GM18858 (cell line): ENCODE measurements around the gene NLRP8.
"Not testable (repeated sequence)": the region's sequence is repeated elsewhere in the genome, so short reads cannot be mapped to it uniquely, and the experiment has no call there.

Experiments
- ATAC-seq: cut with Tn5 transposase; IDR thresholded peaks from one replicate; pipeline ENCODE4 v1.9.1; 2021; ENCODE audit not compliant: unreplicated experiment

NLRP8 gene

DNA sequence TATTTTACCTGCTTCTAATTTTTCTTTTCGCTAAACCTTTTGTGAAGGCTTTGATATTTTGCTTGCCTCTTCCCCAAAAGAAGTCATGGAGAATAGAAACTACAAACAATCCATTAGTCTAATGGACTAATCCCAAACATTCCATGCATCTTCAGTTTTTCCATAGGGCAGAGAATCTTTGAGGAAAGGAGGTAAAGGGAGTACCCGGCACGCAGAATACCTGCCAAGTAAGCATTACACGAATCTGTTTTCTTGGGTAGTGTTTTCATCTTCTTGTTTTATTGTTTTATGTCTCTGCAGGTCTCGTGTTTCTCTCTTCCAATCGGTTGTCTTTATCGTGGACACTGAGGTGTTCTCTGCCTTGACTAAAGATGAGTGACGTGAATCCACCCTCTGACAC is at the start of gene NLRP8:
Gene NLRP8 (plus strand): TSS at position 301 of the 400 bp plus-strand sequence.
- ATAC-seq = no peak

- no peak for ATAC-seq
Measured at GRCh38 chr19:55898911-55899310, 48.7 kb upstream of the NLRP8 start.

- no peak for ATAC-seq
Measured at GRCh38 chr19:55901369-55902079, 46.1 kb upstream of the NLRP8 start.

DNA sequence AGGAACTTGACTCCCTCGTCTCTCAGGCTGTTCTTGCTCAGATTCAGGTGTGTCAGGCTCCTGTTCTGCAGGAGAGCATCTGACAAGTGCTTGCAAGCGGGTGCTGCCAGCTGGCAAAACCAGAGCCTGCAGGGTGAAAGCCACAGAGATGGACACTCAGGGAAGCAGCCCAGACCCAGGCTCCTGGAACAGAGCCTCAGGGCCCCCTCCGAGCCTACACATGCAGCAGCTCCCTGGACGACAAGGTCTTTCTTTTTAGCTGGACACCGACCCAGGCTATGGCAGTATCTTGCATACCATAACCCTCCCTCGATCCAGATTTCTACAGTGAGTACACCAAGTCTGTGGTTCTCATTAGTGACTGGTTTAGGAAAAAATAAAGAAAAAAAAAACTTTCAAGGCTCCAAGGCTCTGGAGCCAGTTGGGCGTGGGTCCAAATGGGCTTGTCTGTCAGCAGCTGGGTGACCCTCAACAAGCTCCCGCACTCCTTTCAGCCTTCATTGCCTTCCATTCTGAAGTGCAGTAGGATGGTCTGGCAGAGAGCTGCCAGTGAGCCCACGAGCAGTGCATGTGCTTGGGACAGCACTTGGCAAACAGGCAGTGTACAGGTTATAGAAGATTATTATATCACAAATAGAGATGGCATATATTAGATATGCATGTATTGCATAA is 45.4 kb upstream of the NLRP8 start:
- no peak for ATAC-seq

- ATAC-seq = no peak
Measured at GRCh38 chr19:55907286-55907685, 40.3 kb upstream of the NLRP8 start.

- ATAC-seq = no peak
Measured at GRCh38 chr19:55907746-55908145, 39.9 kb upstream of the NLRP8 start.

- ATAC-seq = no peak
Measured at GRCh38 chr19:55909801-55910200, 37.8 kb upstream of the NLRP8 start.

- no peak for ATAC-seq
Measured at GRCh38 chr19:55912916-55913315, 34.7 kb upstream of the NLRP8 start.

DNA sequence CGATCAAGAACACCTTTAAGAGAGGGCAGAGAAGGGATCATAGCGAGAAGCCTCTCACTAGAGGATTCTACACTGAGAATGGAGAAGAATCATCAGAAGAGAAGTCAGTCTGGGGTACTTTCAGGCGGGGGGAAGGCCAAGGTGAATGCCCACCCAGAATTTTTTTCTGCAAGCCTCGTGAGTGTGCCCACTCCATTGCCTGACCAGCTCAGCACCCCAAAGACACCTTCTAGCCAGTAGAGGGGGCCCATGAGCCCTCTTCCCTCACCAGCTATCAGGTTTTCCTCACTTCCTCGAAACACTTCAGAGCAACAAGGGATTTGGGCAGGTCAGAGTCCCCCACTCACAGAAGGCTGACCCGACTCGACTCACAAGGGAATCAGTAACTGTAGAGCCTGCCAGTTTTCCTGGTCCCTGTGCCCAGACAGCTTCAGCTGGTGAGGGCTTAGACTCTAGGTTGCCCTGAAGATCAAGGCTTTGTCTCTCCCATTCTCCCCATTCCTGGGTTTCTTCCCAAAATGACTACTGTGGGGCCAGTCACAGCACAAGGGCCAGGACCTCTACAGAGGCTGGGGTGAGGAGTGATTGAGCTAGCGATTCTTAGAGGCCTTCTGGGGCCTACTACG is 33.9 kb upstream of the NLRP8 start:
- ATAC-seq = no peak

DNA sequence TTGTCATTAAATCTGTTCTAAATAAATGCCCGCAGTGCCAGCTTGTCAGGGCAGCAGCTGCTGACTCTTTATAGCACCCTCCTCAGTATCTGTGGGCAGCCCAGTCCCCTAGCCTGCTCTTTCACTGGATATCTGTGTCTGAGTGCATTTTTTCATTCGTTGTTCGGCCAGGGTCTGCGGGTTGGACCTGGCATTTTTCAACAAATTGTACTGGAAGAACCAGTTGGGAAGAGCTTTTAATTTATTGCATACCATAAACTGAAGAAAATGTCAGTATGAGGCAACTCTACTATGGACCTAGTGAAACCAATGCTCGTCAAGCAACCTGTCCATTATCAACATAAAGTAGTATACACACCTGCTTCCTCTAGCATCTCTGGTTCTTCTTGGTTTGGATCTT is 24.1 kb upstream of the NLRP8 start:
- ATAC-seq = no peak

DNA sequence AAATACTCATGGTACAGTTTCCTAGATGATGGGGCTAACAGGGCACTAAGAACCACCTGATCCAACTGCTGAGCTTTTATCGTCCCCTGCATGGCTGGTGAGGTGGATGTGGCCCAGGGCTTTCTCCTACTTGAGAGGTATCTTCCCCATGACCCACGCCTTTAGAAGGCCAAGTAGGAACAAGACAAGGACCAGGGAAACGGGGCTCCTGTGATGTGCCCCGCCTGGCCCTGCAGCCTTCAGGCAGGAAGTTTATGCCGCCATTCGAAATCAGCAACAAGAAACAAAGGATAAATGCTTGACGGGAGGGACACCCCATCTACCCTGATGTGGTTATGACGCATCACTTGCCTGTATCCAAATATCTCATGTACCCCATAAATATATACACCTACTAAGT is 19.6 kb upstream of the NLRP8 start:
- no peak for ATAC-seq

DNA sequence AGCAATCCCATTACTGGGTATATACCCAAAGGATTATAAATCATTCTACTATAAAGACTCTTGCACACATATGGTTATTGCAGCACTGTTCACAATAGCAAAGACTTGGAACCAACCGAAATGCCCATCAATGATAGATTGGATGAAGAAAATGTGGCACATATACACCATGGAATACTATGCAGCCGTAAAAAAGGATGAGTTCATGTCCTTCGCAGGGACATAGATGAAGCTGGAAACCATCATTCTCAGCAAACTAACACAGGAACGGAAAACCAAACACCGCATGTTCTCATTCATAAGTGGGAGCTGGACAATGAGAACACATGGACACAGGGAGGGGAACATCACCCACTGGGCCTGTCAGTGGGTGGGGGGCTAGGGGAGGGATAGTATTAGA is 18.4 kb upstream of the NLRP8 start:
- not testable (repeated sequence) for ATAC-seq

DNA sequence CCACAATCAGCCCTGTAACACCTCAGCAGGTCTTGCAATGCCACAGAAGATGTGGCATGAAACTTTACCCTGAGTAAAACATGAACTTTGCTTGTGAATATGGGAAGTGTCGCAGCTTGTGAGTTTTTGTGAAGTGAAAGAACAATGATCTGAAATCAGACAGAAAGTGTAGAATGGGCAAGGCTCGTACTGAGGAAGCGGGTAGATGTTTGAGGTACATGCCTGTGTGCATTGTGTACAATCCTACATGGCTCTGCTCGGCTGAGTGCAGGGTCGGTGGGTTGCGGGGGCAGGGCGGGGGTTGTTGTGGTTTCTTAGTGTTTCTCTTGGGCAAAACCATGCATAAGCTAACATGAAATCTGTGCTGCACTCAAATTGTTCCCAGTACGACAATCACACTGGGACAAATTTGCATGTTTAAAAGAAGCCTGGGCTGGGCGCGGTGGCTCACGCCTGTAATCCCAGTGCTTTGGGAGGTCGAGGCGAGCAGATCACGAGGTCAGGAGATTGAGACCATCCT is 16.6 kb upstream of the NLRP8 start:
- no peak for ATAC-seq

DNA sequence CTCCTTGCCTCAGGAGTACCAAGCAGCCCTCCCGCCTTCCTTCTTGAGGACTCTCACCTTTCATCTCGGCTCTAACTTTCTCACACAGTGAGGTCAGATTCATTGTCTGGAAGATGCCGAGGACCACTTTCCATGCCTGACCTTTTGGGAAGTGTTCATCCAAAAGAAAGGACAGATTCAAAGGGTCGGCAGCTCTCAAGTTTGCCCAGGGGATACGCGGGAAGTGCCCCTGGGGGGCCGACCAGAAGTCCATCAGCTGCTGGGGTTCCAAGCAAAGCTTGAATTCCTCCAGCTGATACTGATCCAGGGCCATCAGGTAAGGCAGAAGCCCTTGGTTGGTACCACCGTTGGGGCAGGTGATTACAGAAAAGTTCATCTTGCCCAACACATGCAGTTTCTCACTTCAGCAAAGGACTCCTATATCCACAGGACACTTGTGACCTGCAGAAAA is 15.7 kb upstream of the NLRP8 start, which contains the start of gene NLRP13:
Gene NLRP13 (minus strand): TSS at position 401 of the 451 bp plus-strand sequence. CDS start 25 bp downstream, at position 376.
- ATAC-seq = no peak

- ATAC-seq = no peak
Measured at GRCh38 chr19:55935206-55935605, 12.4 kb upstream of the NLRP8 start.

- no peak for ATAC-seq
Measured at GRCh38 chr19:55939206-55939605, 8.4 kb upstream of the NLRP8 start.

- no peak for ATAC-seq
Measured at GRCh38 chr19:55940306-55940705, 7.3 kb upstream of the NLRP8 start.

DNA sequence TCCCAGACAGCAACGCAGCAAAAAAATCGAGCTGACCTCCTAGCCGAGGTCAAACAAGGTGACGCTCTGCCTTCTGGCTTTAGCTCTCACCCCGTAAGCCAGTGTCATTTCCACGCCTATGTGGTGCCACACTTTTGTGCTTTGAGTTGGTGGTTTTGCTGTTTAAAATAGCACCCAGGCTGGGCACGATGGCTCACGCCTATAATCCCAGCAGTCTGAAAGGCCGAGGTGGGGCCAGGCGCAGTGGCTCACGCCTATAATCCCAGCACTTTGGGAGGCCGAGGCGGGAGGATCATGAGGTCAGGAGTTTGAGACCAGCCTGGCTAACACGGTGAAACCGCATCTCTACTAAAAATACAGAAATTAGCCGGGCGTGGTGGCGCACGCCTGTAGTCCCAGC is 2.9 kb downstream of the NLRP8 start:
- not testable (repeated sequence) for ATAC-seq

GRCh38 chr19:55956431-55956830 is 8.8 kb downstream of the NLRP8 start:
- ATAC-seq = no peak

DNA sequence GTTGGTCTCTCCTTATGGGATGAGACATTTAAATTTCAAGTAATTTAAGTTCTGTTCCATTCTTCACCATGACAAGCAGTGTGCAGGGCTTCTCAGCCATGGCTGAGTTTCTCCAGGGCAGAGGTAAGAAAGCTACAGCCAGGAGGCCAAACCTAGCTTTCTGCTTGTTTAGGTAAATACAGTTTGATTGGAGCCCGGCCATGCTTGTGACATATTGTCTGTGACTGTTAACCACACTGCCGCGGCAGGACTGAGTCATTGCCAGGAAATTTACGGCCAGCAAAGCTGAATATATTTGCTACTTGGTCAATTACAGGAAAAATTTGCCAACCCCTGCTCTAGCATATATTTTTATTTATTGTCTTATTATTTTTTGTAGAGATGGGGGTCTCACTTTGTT is 10.7 kb downstream of the NLRP8 start:
- ATAC-seq = no peak

DNA sequence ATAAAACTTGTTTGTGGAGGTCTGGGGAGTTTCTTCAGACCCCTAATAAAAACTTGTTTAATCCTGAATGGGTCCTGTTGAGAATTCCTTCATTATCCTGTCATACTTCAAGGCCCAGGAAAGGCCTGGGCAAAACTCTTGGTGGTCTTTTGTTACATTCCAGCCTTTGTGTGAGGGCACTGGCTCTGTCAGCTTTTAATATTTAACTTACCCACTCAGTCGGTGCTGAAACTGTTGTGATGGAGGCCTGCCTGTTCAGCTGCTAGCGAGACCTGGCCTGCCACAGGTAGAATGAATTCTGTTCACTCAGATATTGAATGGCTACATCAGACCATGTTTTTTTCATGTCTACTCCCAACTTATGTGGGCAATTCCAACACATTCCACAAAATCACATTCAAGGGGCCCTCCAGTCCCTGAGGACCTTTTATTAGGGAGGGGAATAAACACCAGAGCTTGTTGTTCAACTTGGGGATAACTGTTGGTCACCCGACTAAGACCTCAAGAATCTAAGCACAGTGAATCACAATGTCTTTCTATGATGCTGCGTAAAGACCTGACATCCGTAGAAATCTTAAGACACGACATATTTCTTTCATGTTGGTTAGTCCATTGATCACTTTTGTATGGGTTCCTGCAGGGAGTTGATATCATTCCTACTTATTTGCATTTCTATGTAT is 12.5 kb downstream of the NLRP8 start:
- ATAC-seq = no peak
